Nephron progenitor cell (in vitro differentiated cells): ENCODE measurements around the gene NCOA7.

Experiments used
- DNase-seq: peaks from one replicate; pipeline ENCODE4 v3.0.0; 2021
- H3K27ac Mint-ChIP-seq: 2 replicates; pipeline ENCODE4 v1.8.0; 2021; ENCODE audit warnings: mild to moderate bottlenecking, moderate library complexity, mixed read lengths
- H3K27me3 Mint-ChIP-seq: 2 replicates; pipeline ENCODE4 v1.8.0; 2021; ENCODE audit warnings: mild to moderate bottlenecking, low read depth, mixed read lengths; ENCODE audit not compliant: poor library complexity
- H3K36me3 Mint-ChIP-seq: 2 replicates; pipeline ENCODE4 v1.8.0; 2021; ENCODE audit warnings: low read depth, mixed read lengths
- H3K4me1 Mint-ChIP-seq: 2 replicates; pipeline ENCODE4 v1.8.0; 2021; ENCODE audit warnings: mixed read lengths
- H3K4me3 Mint-ChIP-seq: 2 replicates; pipeline ENCODE4 v1.8.0; 2021; ENCODE audit warnings: mild to moderate bottlenecking, moderate library complexity, mixed read lengths
- H3K9me3 Mint-ChIP-seq: 2 replicates; pipeline ENCODE4 v1.8.0; 2021; ENCODE audit warnings: mild to moderate bottlenecking, moderate library complexity, mixed read lengths
- TF ChIP-seq, protein P1 (sequence below): fragments of 200-600 bp; sonication (generic); IDR thresholded peaks from 2 replicates; pipeline ENCODE4 v1.5.0; 2021; ENCODE audit warnings: antibody characterized with exemption

The NCOA7 gene

DNA sequence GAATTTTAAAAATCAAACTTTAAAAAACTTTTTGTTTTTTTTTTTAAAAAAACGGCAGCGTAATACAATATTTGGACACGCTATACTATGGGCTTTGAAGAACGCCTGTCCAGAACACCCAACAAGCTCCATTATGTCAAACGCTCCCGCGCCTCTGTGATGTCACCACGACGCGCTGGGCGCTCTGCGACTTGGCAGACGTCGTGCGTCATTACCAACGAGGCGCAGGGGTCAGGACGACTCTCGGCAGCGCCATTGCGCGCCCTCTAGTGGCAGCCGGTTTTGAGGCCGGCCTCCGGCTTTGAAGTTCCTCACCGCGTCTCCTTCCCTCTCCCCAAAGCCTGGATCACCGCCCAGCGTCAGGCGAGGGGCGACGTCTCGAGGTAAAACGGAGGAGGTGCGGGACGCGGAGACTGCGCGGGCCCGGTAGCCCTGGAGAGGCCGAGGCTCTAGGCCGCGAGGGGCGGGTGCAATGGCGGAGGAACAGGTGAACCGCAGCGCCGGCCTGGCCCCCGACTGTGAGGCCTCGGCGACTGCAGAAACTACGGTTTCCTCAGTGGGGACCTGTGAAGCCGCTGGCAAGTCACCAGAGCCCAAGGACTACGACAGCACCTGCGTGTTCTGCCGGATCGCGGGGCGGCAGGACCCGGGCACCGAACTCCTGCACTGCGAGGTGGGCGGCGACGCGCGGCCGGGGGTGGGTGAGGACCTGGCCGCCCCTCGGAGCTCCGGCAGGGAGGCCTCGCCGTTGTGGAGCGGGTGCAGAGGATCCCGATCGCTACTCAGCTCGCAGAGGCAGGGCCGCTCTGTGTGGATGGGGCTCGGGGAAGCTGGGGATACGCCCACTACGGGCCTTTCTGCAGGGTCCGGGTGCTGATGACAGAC, 166.0 kb downstream of the NCOA7 start, which contains the start of gene HINT3:
Gene HINT3 (plus strand): TSS at position 265 of the 885 bp plus-strand sequence. CDS start 208 bp downstream, at position 473.
- Mint-ChIP-seq H3K4me1 (no peaks in the 10 kb centered on the region), H3K27me3 (peaks cover 8% of the 10 kb centered on the region), H3K4me3 (no peak within 1 kb of the TSS), H3K9me3 (peaks cover 3% of the 10 kb centered on the region), H3K36me3 (no peaks in the 10 kb centered on the region), H3K27ac (peak within 1 kb of the TSS; percentile 45)
- TF ChIP-seq, protein P1, sequence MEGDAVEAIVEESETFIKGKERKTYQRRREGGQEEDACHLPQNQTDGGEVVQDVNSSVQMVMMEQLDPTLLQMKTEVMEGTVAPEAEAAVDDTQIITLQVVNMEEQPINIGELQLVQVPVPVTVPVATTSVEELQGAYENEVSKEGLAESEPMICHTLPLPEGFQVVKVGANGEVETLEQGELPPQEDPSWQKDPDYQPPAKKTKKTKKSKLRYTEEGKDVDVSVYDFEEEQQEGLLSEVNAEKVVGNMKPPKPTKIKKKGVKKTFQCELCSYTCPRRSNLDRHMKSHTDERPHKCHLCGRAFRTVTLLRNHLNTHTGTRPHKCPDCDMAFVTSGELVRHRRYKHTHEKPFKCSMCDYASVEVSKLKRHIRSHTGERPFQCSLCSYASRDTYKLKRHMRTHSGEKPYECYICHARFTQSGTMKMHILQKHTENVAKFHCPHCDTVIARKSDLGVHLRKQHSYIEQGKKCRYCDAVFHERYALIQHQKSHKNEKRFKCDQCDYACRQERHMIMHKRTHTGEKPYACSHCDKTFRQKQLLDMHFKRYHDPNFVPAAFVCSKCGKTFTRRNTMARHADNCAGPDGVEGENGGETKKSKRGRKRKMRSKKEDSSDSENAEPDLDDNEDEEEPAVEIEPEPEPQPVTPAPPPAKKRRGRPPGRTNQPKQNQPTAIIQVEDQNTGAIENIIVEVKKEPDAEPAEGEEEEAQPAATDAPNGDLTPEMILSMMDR, result peak; percentile 97
- DNase-seq, result peak; percentile 99

DNA sequence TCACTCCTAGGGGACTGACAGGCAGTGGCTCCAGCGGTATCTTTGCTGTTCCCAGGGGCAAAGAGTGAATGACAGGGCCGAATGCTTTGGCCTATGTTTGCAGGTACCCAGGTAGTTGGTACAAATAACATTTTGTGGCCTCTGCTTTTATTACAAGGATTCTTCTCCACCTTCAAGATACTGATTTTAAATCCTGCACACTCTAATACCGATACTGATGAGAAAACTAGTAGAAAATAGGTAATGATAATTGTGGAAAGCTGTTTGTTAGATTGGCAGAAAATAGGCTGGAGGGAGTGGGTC, 166.6 kb downstream of the NCOA7 start:
- Mint-ChIP-seq H3K9me3 (peaks cover 2% of the 10 kb centered on the region), H3K4me3 (no peak overlapping the region), H3K27ac (no peak overlapping the region), H3K4me1 (no peaks in the 10 kb centered on the region), H3K36me3 (no peaks in the 10 kb centered on the region), H3K27me3 (peaks cover 7% of the 10 kb centered on the region)
- TF ChIP-seq, protein P1, result no peak
- no peak for DNase-seq

DNA sequence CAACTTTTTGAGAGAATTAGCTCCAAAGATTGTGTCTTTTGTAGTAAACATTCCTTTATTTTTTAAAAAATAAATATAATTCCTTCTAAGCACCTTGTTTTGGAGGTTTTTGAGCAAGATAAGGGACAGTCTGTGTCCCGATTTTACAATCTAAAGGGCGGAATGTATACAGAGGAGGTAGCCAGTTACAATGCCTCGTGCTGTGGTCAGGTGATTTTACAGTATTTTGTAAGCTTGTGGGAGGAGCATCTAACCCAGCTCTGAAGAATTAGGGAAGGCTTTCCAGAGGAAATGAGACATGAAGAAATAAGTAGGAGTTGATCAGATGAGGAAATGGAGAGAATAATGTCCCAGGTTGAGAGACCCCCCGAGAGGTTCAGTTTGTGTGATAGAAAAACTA, 167.1 kb downstream of the NCOA7 start:
- Mint-ChIP-seq H3K27ac (no peak overlapping the region), H3K27me3 (peaks cover 7% of the 10 kb centered on the region), H3K4me1 (no peaks in the 10 kb centered on the region), H3K4me3 (no peak overlapping the region), H3K9me3 (no peaks in the 10 kb centered on the region), H3K36me3 (no peaks in the 10 kb centered on the region)
- TF ChIP-seq, protein P1, result no peak
- DNase-seq, result no peak

DNA sequence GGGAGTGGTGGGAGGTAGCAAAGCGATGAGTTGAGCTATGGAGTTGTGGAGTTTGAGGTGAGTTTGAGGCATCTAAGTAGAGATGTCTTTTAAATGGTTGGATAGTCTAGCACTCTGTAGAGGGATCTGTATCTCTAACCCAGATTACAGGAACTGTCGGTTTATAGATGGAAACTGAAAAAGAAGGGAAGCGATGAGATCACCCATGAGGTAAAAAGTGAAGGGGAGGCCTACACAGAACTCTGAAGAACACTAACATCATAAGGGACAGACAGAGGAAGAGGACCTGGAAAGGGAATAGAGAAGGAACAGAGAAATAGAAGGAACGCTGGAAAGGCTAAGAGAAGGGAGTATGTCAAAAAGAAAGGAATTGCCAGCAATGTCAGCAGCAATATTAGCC, 168.3 kb downstream of the NCOA7 start:
- H3K4me1 Mint-ChIP-seq, result no peaks in the 10 kb centered on the region
- H3K27me3 Mint-ChIP-seq, result peaks cover 4% of the 10 kb centered on the region
- no peak overlapping the region for H3K27ac Mint-ChIP-seq
- no peak overlapping the region for H3K4me3 Mint-ChIP-seq
- TF ChIP-seq, protein P1, result no peak
- no peaks in the 10 kb centered on the region for H3K36me3 Mint-ChIP-seq
- DNase-seq, result no peak
- H3K9me3 Mint-ChIP-seq, result no peaks in the 10 kb centered on the region

DNA sequence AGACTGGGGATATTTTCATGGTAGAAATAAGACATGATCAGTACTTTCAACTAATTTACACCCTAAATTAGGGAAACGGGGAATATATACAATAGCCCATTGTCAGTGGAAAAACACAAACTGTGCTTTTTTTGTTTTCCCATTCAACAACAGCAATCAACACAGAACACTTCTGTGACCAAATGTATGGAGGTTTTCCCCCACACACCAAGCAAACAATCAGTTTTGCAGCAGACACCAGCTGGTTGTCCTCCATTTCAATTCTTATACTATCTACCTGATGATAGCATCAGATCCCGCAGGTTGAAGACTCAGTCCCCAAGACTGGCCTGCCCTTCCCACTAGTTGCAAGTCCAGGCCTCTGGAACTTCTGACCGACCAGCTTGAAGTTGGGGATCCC, 170.4 kb downstream of the NCOA7 start:
- TF ChIP-seq, protein P1, result no peak
- Mint-ChIP-seq H3K4me3 (no peak overlapping the region), H3K27me3 (no peaks in the 10 kb centered on the region), H3K4me1 (no peaks in the 10 kb centered on the region), H3K9me3 (no peaks in the 10 kb centered on the region), H3K36me3 (no peaks in the 10 kb centered on the region), H3K27ac (no peak overlapping the region)
- no peak for DNase-seq
